NOMO-1 treated with DMSO at 0.1 percent for 48 hours (cell line): Measurements from ENCODE around the gene PRAMEF7.
"Not testable (repeated sequence)": the region's sequence is repeated elsewhere in the genome, so short reads cannot be mapped to it uniquely, and the experiment has no call there.

Experiments used
- DNase-seq: peaks from one replicate; lab custom pipeline; 2025; ENCODE audit not compliant: unreplicated experiment; lab: John Stamatoyannopoulos, UW

The PRAMEF7 gene

GRCh38 chr1:12916310-12916709 is at the start of gene PRAMEF7:
Gene PRAMEF7 (plus strand): TSS chr1:12916610. CDS start chr1:12917693, 1,083 bp downstream.
- not testable (repeated sequence) for DNase-seq

- DNase-seq: not testable (repeated sequence)
Measured at GRCh38 chr1:12878453-12878852, 38.0 kb upstream of the PRAMEF7 start.

GRCh38 chr1:12886101-12886500 is 30.3 kb upstream of the PRAMEF7 start, which contains the start of gene PRAMEF4:
Gene PRAMEF4 (minus strand): TSS chr1:12886201. CDS start chr1:12883394, 2,807 bp downstream.
- DNase-seq: not testable (repeated sequence)

GRCh38 chr1:12898170-12898569 is 18.2 kb upstream of the PRAMEF7 start, which contains the start of gene PRAMEF10:
Gene PRAMEF10 (minus strand): TSS chr1:12898270. CDS start chr1:12895847, 2,423 bp downstream.
- DNase-seq: not testable (repeated sequence)

GRCh38 chr1:12899186-12899585 is 17.2 kb upstream of the PRAMEF7 start:
- DNase-seq: not testable (repeated sequence)

GRCh38 chr1:12903793-12904572 is 12.4 kb upstream of the PRAMEF7 start:
- not testable (repeated sequence) for DNase-seq

GRCh38 chr1:12921749-12922148 is 5.3 kb downstream of the PRAMEF7 start:
- DNase-seq: not testable (repeated sequence)

GRCh38 chr1:12924368-12924767 is 8.0 kb downstream of the PRAMEF7 start:
- DNase-seq: not testable (repeated sequence)

GRCh38 chr1:12947480-12947879 is 31.1 kb downstream of the PRAMEF7 start, which contains the start of gene PRAMEF6:
Gene PRAMEF6 (minus strand): TSS chr1:12947580. CDS start chr1:12942518, 5,062 bp downstream.
- not testable (repeated sequence) for DNase-seq
